ACHN (cell line): Measurements from ENCODE around the gene NF2.
"Not testable (repeated sequence)": the region's sequence is repeated elsewhere in the genome, so short reads cannot be mapped to it uniquely, and the experiment has no call there.

Experiments used
- DNase-seq: peaks from one replicate; pipeline ENCODE4 v3.0.0-alpha.2; 2015
- in situ Hi-C: cut with HindIII; loops from 2 replicates; pipeline ENCODE4 v1.10.0; 2017; ENCODE audit warnings: low sequenced_read_pairs, low pct_ligation_motif_present, low pct_unique_long_range_greater_than_20kb

NF2 gene

GRCh38 chr22:29603358-29604075, at the start of gene NF2:
NF2 (plus strand) TSS chr22:29603633; CDS start chr22:29603999, 366 bp downstream.
- peak; percentile 98 for DNase-seq
- in situ Hi-C loops = no loop called here

- no peak for DNase-seq
- in situ Hi-C loops = no loop called here
Observed at GRCh38 chr22:29555065-29555644, 48.3 kb upstream of the NF2 start.

- in situ Hi-C loops = no loop called here
- no peak for DNase-seq
Observed at GRCh38 chr22:29559030-29559429, 44.4 kb upstream of the NF2 start.

GRCh38 chr22:29559853-29560252, 43.6 kb upstream of the NF2 start:
- in situ Hi-C loops = no loop called here
- no peak for DNase-seq

DNA sequence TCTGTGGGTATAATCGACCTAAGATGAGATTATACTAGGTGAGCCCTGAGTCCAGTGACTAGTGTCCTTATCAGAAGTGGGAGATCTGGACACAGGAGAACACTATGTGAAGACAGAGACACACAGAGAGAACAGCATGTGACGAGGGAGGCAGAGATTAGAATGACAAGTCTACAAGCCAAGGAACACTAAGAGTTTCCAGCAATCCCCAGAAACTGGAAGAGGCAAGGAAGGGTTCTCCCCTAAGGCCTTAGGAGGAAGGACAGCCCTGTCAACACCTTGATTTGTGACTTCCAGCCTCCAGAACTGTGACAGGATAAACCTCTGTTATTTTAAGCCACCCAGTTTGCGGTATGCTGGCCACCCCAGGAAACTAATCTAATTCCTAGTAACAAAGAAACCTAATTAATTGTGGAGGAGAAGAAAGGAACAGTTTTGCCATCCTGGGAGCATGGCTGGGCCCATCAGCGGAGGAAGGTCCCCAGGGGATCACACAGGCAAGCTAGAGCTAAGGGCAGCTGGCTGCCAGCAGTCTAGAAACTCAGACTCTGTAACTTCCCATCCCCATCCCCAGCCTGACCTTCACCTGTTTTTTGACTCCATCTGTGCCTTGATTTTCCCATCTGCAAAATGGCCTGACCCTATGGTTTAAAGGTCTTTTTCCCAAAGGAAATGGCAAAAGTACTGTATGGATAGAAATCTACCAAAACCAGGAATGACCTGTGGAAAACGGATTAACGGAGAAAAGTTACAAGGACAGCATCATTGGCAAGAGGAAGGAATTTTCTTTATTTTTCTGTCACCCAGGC, 39.6 kb upstream of the NF2 start:
- no peak for DNase-seq
- in situ Hi-C loops = no loop called here

DNA sequence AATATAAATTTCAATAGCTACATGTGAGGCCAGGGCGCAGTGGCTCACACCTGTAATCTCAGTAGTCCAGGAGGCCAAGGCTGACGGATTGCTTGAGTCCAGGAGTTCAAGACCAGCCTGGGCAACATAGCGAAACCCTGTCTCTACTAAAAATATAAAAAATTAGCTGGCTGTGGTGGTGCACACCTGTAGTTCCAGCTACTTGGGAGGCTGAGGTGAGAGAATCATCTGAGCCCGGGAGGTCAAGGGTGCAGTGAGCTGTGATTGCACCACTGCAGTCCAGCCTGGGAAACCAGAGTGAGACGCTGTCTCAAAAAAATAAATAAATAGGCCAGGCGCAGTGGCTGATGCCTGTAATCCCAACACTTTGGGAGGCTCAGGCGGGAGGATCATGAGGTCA, 36.9 kb upstream of the NF2 start:
- in situ Hi-C loops, DNase-seq: not testable (repeated sequence)

- in situ Hi-C loops = no loop called here
- no peak for DNase-seq
Observed at GRCh38 chr22:29567338-29567737, 36.1 kb upstream of the NF2 start.

GRCh38 chr22:29569011-29569678, 34.3 kb upstream of the NF2 start:
- in situ Hi-C loops = no loop called here
- DNase-seq = no peak

DNA sequence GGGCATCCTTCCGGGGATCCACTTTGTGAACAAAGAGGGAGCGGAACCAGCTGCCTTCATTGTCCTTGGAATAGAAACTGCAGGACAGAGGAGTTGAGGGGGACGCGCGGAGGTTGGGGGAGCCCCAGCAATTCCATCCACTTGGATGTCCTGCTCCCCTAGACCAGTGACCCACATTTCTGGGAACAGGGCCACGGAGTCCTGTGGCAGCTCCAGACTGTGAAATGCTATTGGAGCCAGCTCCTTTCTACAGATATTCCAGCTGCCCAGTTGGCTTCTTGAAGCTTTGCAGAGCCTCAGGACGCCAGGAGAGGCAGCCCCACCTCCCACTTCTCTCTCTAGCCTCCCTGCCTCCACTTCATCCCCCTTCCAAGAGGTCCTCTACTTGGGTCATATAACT, 33.0 kb upstream of the NF2 start:
- DNase-seq = no peak
- in situ Hi-C loops = no loop called here

GRCh38 chr22:29570912-29571549, 32.4 kb upstream of the NF2 start:
- in situ Hi-C loops = no loop called here
- DNase-seq = no peak

- in situ Hi-C loops = no loop called here
- DNase-seq = no peak
Observed at GRCh38 chr22:29574762-29575450, 28.5 kb upstream of the NF2 start.

DNA sequence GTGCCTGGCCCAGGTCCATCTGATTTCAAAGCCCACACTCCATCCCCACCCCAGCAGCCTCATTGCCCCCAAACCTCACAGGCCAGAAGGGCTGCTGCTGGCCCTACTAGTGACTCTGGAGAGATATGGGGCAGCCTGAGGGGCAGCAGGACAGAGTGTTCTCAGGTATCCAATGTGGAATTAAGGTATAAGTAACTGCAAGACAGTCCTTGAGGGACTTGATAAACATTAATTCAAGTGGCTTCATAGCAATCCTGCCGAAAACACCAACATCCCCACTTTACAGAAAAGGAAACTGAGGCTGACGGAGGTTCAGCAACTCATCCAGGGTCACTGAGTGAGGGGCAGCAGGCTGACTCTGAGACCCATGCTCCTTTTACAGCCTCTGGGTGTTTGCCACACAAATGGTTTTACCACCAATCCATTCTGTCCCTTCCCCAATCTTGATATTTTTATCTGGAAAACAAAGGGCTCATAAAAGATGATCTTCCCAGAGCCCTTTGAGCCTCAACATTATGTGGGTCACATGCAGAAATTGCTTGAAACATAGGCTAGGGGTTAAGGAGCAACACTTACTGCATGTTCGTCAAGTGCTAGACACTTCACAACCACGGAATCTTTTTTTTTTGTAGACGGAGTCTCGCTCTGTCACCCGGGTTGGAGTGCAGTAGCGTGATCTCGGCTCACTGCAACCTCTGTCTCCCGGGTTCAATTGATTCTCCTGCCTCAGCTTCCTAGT, 24.8 kb upstream of the NF2 start:
- in situ Hi-C loops = no loop called here
- no peak for DNase-seq

GRCh38 chr22:29580200-29580810, 23.1 kb upstream of the NF2 start:
- no peak for DNase-seq

GRCh38 chr22:29581799-29582198, 21.6 kb upstream of the NF2 start:
- no peak for DNase-seq
- in situ Hi-C loops = no loop called here

More at GRCh38 chr22:29580200-29580810, 23.1 kb upstream of the NF2 start:
- in situ Hi-C loops = no loop called here

- in situ Hi-C loops = no loop called here
- no peak for DNase-seq
Observed at GRCh38 chr22:29584975-29585374, 18.5 kb upstream of the NF2 start.

- DNase-seq, in situ Hi-C loops: not testable (repeated sequence)
Observed at GRCh38 chr22:29586193-29586705, 17.2 kb upstream of the NF2 start.
